IMR-90 (cell line): Measurements from ENCODE around the gene FCRL6. TPM values are rescaled to one million over a fixed set of nuclear protein-coding genes. Genes with fewer than 3 reads are reported as not detected.

Source experiments
- ATAC-seq: fragments of 200-7000 bp; cut with Tn5 transposase; 2 replicates; pipeline ENCODE4 v1.9.1; 2020; ENCODE audit warnings: low read depth, mild to moderate bottlenecking, moderate library complexity
- BruUV-seq: library from RNA; stranded (reverse); fragments of 400-500 nt; replicated peaks from 2 replicates; lab custom pipeline; 2021; lab: Mats Ljungman, UMichigan
- CTCF ChIA-PET: fragments of 300-600 bp; formaldehyde crosslinking; extraction: SDS; loops from one replicate; lab custom pipeline; 2021; ENCODE audit warnings: antibody characterized with exemption; lab: Yijun Ruan, JAX
- POLR2A ChIA-PET: fragments of 300-600 bp; sonication (Branson Sonifier 250); formaldehyde crosslinking; loops from one replicate; lab custom pipeline; 2022; ENCODE audit warnings: antibody characterized with exemption; ENCODE audit not compliant: unreplicated experiment; lab: Charles Lee
- DNase-seq: peaks from one replicate; pipeline ENCODE4 v3.0.0; 2013
- H2AFZ ChIP-seq: replicated peaks from 2 replicates; pipeline ENCODE3; 2013; ENCODE audit warnings: low read length, mild to moderate bottlenecking; ENCODE audit not compliant: poor library complexity
- H2AK5ac ChIP-seq: 2 replicates; pipeline ENCODE4 v1.6.1; 2013; ENCODE audit warnings: low read depth, low read length, inconsistent platforms
- H2AK9ac ChIP-seq: replicated peaks from 2 replicates; pipeline ENCODE3; 2013; ENCODE audit warnings: mild to moderate bottlenecking, low read depth, low read length, moderate library complexity; ENCODE audit not compliant: poor library complexity
- H2BK120ac ChIP-seq: 2 replicates; pipeline ENCODE4 v1.6.1; 2013; ENCODE audit warnings: low read depth, low read length, inconsistent platforms
- H2BK15ac ChIP-seq: 3 replicates; pipeline ENCODE4 v1.6.1; 2013; ENCODE audit warnings: low read depth, low read length, inconsistent platforms
- H2BK20ac ChIP-seq: 2 replicates; pipeline ENCODE4 v1.6.1; 2013; ENCODE audit warnings: low read depth, mild to moderate bottlenecking, inconsistent platforms, low read length, moderate library complexity
- H2BK5ac ChIP-seq: 2 replicates; pipeline ENCODE4 v1.6.1; 2013; ENCODE audit warnings: mild to moderate bottlenecking, low read depth, low read length, inconsistent platforms; ENCODE audit not compliant: poor library complexity, severe bottlenecking
- H3K14ac ChIP-seq: replicated peaks from 2 replicates; pipeline ENCODE4 v1.6.1; 2013; ENCODE audit warnings: low read depth, low read length, inconsistent platforms
- H3K18ac ChIP-seq: 2 replicates; pipeline ENCODE4 v1.6.1; 2013; ENCODE audit warnings: low read depth, low read length, control low read depth
- H3K23ac ChIP-seq: 2 replicates; pipeline ENCODE4 v1.6.1; 2013; ENCODE audit warnings: low read depth, low read length, inconsistent platforms
- H3K27ac ChIP-seq: 2 replicates; pipeline ENCODE4 v1.5.1; 2013; ENCODE audit warnings: mild to moderate bottlenecking, control low read depth, low read length; ENCODE audit not compliant: insufficient read depth
- H3K27me3 ChIP-seq: 2 replicates; pipeline ENCODE4 v1.6.1; 2013; ENCODE audit warnings: low read length; ENCODE audit not compliant: control insufficient read depth, insufficient read depth
- H3K36me3 ChIP-seq: 2 replicates; pipeline ENCODE4 v1.6.1; 2013; ENCODE audit warnings: low read length, mixed read lengths; ENCODE audit not compliant: control insufficient read depth, insufficient read depth
- H3K4ac ChIP-seq: 2 replicates; pipeline ENCODE4 v1.6.1; 2013; ENCODE audit warnings: low read depth, low read length, inconsistent platforms
- H3K4me1 ChIP-seq: 2 replicates; pipeline ENCODE4 v1.6.1; 2013; ENCODE audit warnings: low read length, mixed read lengths; ENCODE audit not compliant: control insufficient read depth, insufficient read depth
- H3K4me2 ChIP-seq: 2 replicates; pipeline ENCODE4 v1.6.1; 2013; ENCODE audit warnings: low read depth, mild to moderate bottlenecking, control low read depth, low read length, moderate library complexity
- H3K4me3 ChIP-seq: 2 replicates; pipeline ENCODE4 v1.5.1; 2013; ENCODE audit warnings: low read depth, mild to moderate bottlenecking, control low read depth, low read length, moderate library complexity; ENCODE audit not compliant: insufficient read depth
- H3K56ac ChIP-seq: 2 replicates; pipeline ENCODE4 v1.6.1; 2013; ENCODE audit warnings: low read length, inconsistent platforms; ENCODE audit not compliant: insufficient read depth; ENCODE audit errors: extremely low read depth
- H3K79me1 ChIP-seq, 2 experiments: 2 replicates each; pipeline ENCODE4 v1.6.1; 2013; ENCODE audit warnings: low read length in 2 of 2, inconsistent platforms in 1 of 2, low read depth in 1 of 2
- H3K9ac ChIP-seq: 2 replicates; pipeline ENCODE4 v1.6.1; 2013; ENCODE audit warnings: low read depth, low read length, control low read depth
- H3K9me1 ChIP-seq: 2 replicates; pipeline ENCODE4 v1.6.1; 2013; ENCODE audit warnings: low read length, inconsistent platforms; ENCODE audit not compliant: insufficient read depth
- H3K9me3 ChIP-seq: 2 replicates; pipeline ENCODE4 v1.6.1; 2013; ENCODE audit warnings: low read length; ENCODE audit not compliant: control insufficient read depth, insufficient read depth
- H4K20me1 ChIP-seq: 2 replicates; pipeline ENCODE4 v1.6.1; 2013; ENCODE audit warnings: low read length, inconsistent platforms; ENCODE audit not compliant: insufficient read depth
- H4K5ac ChIP-seq: 2 replicates; pipeline ENCODE4 v1.6.1; 2013; ENCODE audit warnings: mild to moderate bottlenecking, low read depth, low read length, control low read depth
- H4K8ac ChIP-seq, 2 experiments: 2 replicates each; pipeline ENCODE4 v1.6.1; 2013; ENCODE audit warnings: low read depth in 2 of 2, low read length in 2 of 2, control low read depth in 1 of 2, inconsistent platforms in 1 of 2
- H4K91ac ChIP-seq: 2 replicates; pipeline ENCODE4 v1.6.1; 2013; ENCODE audit warnings: low read depth, low read length, inconsistent platforms; ENCODE audit not compliant: insufficient read depth
- BHLHE40 ChIP-seq: fragments of 150-350 bp; IDR thresholded peaks from 2 replicates; pipeline ENCODE4 v1.6.1; 2016; ENCODE audit warnings: mild to moderate bottlenecking, low read depth, low read length
- CEBPB ChIP-seq: IDR thresholded peaks from 2 replicates; pipeline ENCODE4 v1.6.1; 2012; ENCODE audit warnings: low read depth, low read length, improper control_type of control experiment
- CHD1 ChIP-seq: IDR thresholded peaks from 2 replicates; pipeline ENCODE4 v1.6.1; 2012; ENCODE audit warnings: low read depth, low read length, improper control_type of control experiment
- FOS ChIP-seq: fragments of 150-350 bp; IDR thresholded peaks from 2 replicates; pipeline ENCODE4 v1.6.1; 2016; ENCODE audit warnings: low read depth, low read length
- MAFK ChIP-seq: IDR thresholded peaks from 2 replicates; pipeline ENCODE4 v1.6.1; 2012; ENCODE audit warnings: low read depth, low read length, improper control_type of control experiment
- MAZ ChIP-seq: IDR thresholded peaks from 2 replicates; pipeline ENCODE4 v1.6.1; 2012; ENCODE audit warnings: low read depth, mild to moderate bottlenecking, low read length, improper control_type of control experiment, moderate library complexity, borderline replicate concordance
- MXI1 ChIP-seq: IDR thresholded peaks from 2 replicates; pipeline ENCODE4 v1.6.1; 2012; ENCODE audit warnings: low read depth, mild to moderate bottlenecking, low read length, moderate library complexity, borderline replicate concordance
- NFE2L2 ChIP-seq: fragments of 150-350 bp; IDR thresholded peaks from 2 replicates; pipeline ENCODE4 v1.6.1; 2016; ENCODE audit warnings: low read depth, mild to moderate bottlenecking, low read length
- POLR2A ChIP-seq: IDR thresholded peaks from 2 replicates; pipeline ENCODE4 v1.6.1; 2012; ENCODE audit warnings: mild to moderate bottlenecking, low read depth, low read length
- RAD21 ChIP-seq: IDR thresholded peaks from 2 replicates; pipeline ENCODE4 v1.6.1; 2012; ENCODE audit warnings: low read length, improper control_type of control experiment
- RCOR1 ChIP-seq: IDR thresholded peaks from 2 replicates; pipeline ENCODE4 v1.6.1; 2012; ENCODE audit warnings: mild to moderate bottlenecking, low read length, improper control_type of control experiment; ENCODE audit not compliant: insufficient replicate concordance
- RFX5 ChIP-seq: IDR thresholded peaks from 2 replicates; pipeline ENCODE4 v1.8.0; 2012; ENCODE audit warnings: low read depth, mild to moderate bottlenecking, low read length, moderate library complexity
- SMC3 ChIP-seq: fragments of 150-350 bp; IDR thresholded peaks from 2 replicates; pipeline ENCODE4 v1.6.1; 2016; ENCODE audit warnings: low read depth, mild to moderate bottlenecking, antibody characterized with exemption, low read length, moderate library complexity
- WGBS, 2 experiments: methylation state at CpG; one replicate each; pipeline versions ENCODE4 v1.1.5 to v1.1.7; 2013; ENCODE audit warnings: missing lambda C conversion rate in 2 of 2; ENCODE audit not compliant: insufficient read length in 1 of 2; ENCODE audit errors: extremely low coverage in 2 of 2; 5-methylcytosine and 5-hydroxymethylcytosine counted together
- dilution Hi-C: fragments of 300-500 bp; cut with HindIII; formaldehyde crosslinking; loops from one replicate; pipeline ENCODE4 v1.14.3; 2018; ENCODE audit warnings: low sequenced_read_pairs; ENCODE audit not compliant: unreplicated experiment
- in situ Hi-C: fragments of 300-500 bp; cut with MboI; formaldehyde crosslinking; loops from 3 replicates; pipeline ENCODE4 v1.14.3; 2019; ENCODE audit warnings: low sequenced_read_pairs, inconsistent platforms, mixed read lengths
- intact Hi-C: fragments of 100-400 bp; cut with micrococcal nuclease; formaldehyde crosslinking; loops from 2 replicates; pipeline ENCODE4 v1.10.0; 2022
- polyA plus RNA-seq, 3 experiments: library from polyadenylated mRNA; depleted of rRNA; stranded (reverse); fragments of >200 nt; gene quantifications; 2 replicates each; pipeline ENCODE4 v1.2.3, GENCODE V29; 2012; ENCODE audit warnings: low replicate concordance in 1 of 3
- total RNA-seq: library from RNA; depleted of rRNA; stranded (reverse); fragments of >200 nt; gene quantifications from 2 replicates; pipeline ENCODE4 v1.2.3, GENCODE V29; 2012
- TF ChIP-seq, protein P1 (sequence below): fragments of 150-350 bp; IDR thresholded peaks from 2 replicates; pipeline ENCODE4 v1.6.1; 2016; ENCODE audit warnings: low read depth, mild to moderate bottlenecking, low read length, moderate library complexity, borderline replicate concordance
- TF ChIP-seq, protein P2 (sequence below): fragments of 150-350 bp; IDR thresholded peaks from 2 replicates; pipeline ENCODE4 v1.6.1; 2017; ENCODE audit warnings: mild to moderate bottlenecking, antibody characterized with exemption, low read length, low read depth
- TF ChIP-seq, protein P3 (sequence below): conservative IDR thresholded peaks from 2 replicates; pipeline ENCODE4 v1.5.1; 2012; ENCODE audit warnings: mild to moderate bottlenecking, low read depth, low read length, improper control_type of control experiment

The FCRL6 gene
- total and polyA plus RNA-seq, 2 of the 4 experiments (the other 2 are of a cell fraction) = not detected

DNA sequence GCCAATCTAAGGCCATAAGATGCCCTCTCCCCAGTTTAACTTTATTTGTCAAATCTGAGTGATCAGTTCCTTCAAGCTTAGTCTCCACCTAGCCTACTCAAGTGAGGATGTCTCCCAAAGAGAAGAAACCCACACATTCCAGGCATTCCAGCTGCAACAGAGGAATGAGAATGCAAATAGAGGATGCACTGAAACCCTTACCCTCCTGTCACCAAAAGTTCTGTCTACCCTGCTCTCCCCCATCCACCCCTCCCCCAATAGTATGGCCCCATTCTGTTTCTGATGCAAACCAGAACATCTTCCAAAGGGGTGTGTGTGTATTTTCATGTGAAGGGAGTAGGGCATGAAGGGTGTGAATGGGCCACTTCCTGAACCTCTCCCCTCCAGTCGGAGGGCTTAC lies 18.4 kb upstream of the FCRL6 start:
- POLR2A ChIA-PET = no interaction called here
- no peaks in the 10 kb centered on the region for H3K36me3 ChIP-seq
- H3K9me3 ChIP-seq = no peaks in the 10 kb centered on the region
- no peak overlapping the region for H3K4me2 ChIP-seq
- H3K27ac ChIP-seq = no peak overlapping the region
- no peak overlapping the region for H2AK9ac ChIP-seq
- H3K9me1 ChIP-seq = no peaks in the 10 kb centered on the region; the same call in 1 of the 2 replicates
- H3K56ac ChIP-seq = no peak overlapping the region
- dilution Hi-C loops (loop anchor here (25.0 kb wide), 1 partner anchor 104 kb away; no protein-coding TSS in a partner anchor), intact Hi-C loops (loop anchor here (5.0 kb wide), 2 partner anchors 39 to 224 kb away; no protein-coding TSS in a partner anchor), in situ Hi-C loops (loop anchor here (10.0 kb wide), 2 partner anchors 221 to 251 kb away; partner anchors contain the start of gene PIGM)
- DNase-seq (no peak), ATAC-seq (no peak)
- H3K9ac ChIP-seq = no peak overlapping the region
- no peak overlapping the region for H3K18ac ChIP-seq
- no peak overlapping the region for H4K5ac ChIP-seq
- no peaks in the 10 kb centered on the region for H3K79me1 ChIP-seq
- CTCF ChIA-PET = interaction anchor here (1.8 kb wide), 1 partner anchor 108 kb away, joined by 7 read pairs; no protein-coding TSS in a partner anchor
- H3K14ac ChIP-seq = no peak overlapping the region
- no peak overlapping the region for H4K8ac ChIP-seq
- TF ChIP-seq BHLHE40 = no peak
- TF ChIP-seq NFE2L2 = no peak
- no peak for TF ChIP-seq MAFK
- no peak for TF ChIP-seq RFX5
- no peak for TF ChIP-seq CHD1
- TF ChIP-seq, protein P1, sequence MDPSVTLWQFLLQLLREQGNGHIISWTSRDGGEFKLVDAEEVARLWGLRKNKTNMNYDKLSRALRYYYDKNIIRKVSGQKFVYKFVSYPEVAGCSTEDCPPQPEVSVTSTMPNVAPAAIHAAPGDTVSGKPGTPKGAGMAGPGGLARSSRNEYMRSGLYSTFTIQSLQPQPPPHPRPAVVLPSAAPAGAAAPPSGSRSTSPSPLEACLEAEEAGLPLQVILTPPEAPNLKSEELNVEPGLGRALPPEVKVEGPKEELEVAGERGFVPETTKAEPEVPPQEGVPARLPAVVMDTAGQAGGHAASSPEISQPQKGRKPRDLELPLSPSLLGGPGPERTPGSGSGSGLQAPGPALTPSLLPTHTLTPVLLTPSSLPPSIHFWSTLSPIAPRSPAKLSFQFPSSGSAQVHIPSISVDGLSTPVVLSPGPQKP = no peak
- TF ChIP-seq, protein P2, sequence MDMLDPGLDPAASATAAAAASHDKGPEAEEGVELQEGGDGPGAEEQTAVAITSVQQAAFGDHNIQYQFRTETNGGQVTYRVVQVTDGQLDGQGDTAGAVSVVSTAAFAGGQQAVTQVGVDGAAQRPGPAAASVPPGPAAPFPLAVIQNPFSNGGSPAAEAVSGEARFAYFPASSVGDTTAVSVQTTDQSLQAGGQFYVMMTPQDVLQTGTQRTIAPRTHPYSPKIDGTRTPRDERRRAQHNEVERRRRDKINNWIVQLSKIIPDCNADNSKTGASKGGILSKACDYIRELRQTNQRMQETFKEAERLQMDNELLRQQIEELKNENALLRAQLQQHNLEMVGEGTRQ = no peak
- TF ChIP-seq, protein P3, sequence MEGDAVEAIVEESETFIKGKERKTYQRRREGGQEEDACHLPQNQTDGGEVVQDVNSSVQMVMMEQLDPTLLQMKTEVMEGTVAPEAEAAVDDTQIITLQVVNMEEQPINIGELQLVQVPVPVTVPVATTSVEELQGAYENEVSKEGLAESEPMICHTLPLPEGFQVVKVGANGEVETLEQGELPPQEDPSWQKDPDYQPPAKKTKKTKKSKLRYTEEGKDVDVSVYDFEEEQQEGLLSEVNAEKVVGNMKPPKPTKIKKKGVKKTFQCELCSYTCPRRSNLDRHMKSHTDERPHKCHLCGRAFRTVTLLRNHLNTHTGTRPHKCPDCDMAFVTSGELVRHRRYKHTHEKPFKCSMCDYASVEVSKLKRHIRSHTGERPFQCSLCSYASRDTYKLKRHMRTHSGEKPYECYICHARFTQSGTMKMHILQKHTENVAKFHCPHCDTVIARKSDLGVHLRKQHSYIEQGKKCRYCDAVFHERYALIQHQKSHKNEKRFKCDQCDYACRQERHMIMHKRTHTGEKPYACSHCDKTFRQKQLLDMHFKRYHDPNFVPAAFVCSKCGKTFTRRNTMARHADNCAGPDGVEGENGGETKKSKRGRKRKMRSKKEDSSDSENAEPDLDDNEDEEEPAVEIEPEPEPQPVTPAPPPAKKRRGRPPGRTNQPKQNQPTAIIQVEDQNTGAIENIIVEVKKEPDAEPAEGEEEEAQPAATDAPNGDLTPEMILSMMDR = no peak
- no peak for TF ChIP-seq FOS
- no peak for TF ChIP-seq CEBPB
- TF ChIP-seq RCOR1 = no peak
- TF ChIP-seq RAD21 = no peak
- TF ChIP-seq MXI1 = no peak
- no peak for TF ChIP-seq MAZ
- no peak for TF ChIP-seq POLR2A
- no peak for TF ChIP-seq SMC3
- no peaks in the 10 kb centered on the region for H3K4me1 ChIP-seq
- H2BK15ac ChIP-seq = no peak overlapping the region
- no peak overlapping the region for H2AFZ ChIP-seq
- no peak overlapping the region for H2BK120ac ChIP-seq
- H4K91ac ChIP-seq = no peak overlapping the region
- H3K23ac ChIP-seq = no peak overlapping the region
- no peaks in the 10 kb centered on the region for H4K20me1 ChIP-seq
- H2BK20ac ChIP-seq = no peak overlapping the region
- no TSS peak for BruUV-seq
- H2AK5ac ChIP-seq = no peak overlapping the region
- H2BK5ac ChIP-seq = no peak overlapping the region
- H3K4ac ChIP-seq = no peak overlapping the region
- no CpG with 5 or more reads among the region's 1 CpG for WGBS, 2 experiments
- H3K27me3 ChIP-seq = no peaks in the 10 kb centered on the region
- H3K4me3 ChIP-seq = no peak overlapping the region
